Brain microvascular endothelial cell (primary cell): ENCODE measurements around the gene STEAP3.
"Not testable (repeated sequence)": the region's sequence is repeated elsewhere in the genome, so short reads cannot be mapped to it uniquely, and the experiment has no call there.

Source experiments
- DNase-seq: peaks from one replicate; pipeline ENCODE4 v3.0.0-alpha.2; 2020
- H3K27ac ChIP-seq: fragments of 250-450 bp; sonication (Bioruptor Pico); 2 replicates; pipeline ENCODE4 v1.5.1; 2020; ENCODE audit warnings: mild to moderate bottlenecking, moderate library complexity
- H3K27me3 ChIP-seq: fragments of 250-450 bp; sonication (Bioruptor Pico); replicated peaks from 2 replicates; pipeline ENCODE4 v1.5.1; 2020; ENCODE audit warnings: mild to moderate bottlenecking
- H3K36me3 ChIP-seq: fragments of 250-450 bp; sonication (Bioruptor Pico); replicated peaks from 2 replicates; pipeline ENCODE4 v1.5.1; 2020; ENCODE audit warnings: mild to moderate bottlenecking
- H3K4me3 ChIP-seq: 2 replicates; pipeline ENCODE4 v1.5.1; 2011; ENCODE audit warnings: low read depth, mild to moderate bottlenecking, control low read depth, low read length, moderate library complexity
- in situ Hi-C: cut with HindIII; loops from 2 replicates; pipeline ENCODE4 v1.10.0; 2017; ENCODE audit warnings: low sequenced_read_pairs, low pct_ligation_motif_present
- TF ChIP-seq, protein P1 (sequence below): IDR thresholded peaks from 2 replicates; pipeline ENCODE4 v1.5.1; 2011; ENCODE audit warnings: low read depth, mild to moderate bottlenecking, moderate library complexity, low read length, control low read depth, inconsistent platforms; ENCODE audit errors: missing control alignments

STEAP3 gene

GRCh38 chr2:119264781-119265692 is 41.4 kb downstream of the STEAP3 start:
- no peak overlapping the region for H3K4me3 ChIP-seq
- H3K36me3 ChIP-seq, result peaks cover 4% of the 10 kb centered on the region
- DNase-seq, result peak; percentile 54
- H3K27me3 ChIP-seq, result no peaks in the 10 kb centered on the region
- H3K27ac ChIP-seq, result no peak overlapping the region
- TF ChIP-seq, protein P1, sequence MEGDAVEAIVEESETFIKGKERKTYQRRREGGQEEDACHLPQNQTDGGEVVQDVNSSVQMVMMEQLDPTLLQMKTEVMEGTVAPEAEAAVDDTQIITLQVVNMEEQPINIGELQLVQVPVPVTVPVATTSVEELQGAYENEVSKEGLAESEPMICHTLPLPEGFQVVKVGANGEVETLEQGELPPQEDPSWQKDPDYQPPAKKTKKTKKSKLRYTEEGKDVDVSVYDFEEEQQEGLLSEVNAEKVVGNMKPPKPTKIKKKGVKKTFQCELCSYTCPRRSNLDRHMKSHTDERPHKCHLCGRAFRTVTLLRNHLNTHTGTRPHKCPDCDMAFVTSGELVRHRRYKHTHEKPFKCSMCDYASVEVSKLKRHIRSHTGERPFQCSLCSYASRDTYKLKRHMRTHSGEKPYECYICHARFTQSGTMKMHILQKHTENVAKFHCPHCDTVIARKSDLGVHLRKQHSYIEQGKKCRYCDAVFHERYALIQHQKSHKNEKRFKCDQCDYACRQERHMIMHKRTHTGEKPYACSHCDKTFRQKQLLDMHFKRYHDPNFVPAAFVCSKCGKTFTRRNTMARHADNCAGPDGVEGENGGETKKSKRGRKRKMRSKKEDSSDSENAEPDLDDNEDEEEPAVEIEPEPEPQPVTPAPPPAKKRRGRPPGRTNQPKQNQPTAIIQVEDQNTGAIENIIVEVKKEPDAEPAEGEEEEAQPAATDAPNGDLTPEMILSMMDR, result peak; percentile 89
- in situ Hi-C loops, result no loop called here

DNA sequence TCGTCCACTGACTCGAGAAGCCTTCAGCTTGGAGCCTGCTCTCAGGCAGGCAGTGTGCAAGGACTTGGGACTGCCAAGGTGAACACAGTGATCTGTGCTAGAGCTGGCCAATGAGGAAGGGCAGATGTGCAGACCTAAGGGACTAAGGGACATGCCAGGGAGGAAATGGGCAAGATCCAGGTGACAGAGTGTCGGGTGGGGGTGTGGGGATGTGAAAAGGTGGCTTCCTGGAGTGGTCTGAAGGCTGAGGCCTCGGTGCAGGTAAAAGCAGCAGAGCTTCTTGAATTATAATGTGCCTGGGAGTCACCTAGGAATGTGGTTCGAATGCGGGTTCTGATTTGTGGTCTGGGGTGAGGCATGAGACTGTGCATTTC is 42.0 kb downstream of the STEAP3 start:
- DNase-seq, result no peak
- H3K4me3 ChIP-seq, result no peak overlapping the region
- H3K27ac ChIP-seq, result no peak overlapping the region
- in situ Hi-C loops, result no loop called here
- H3K36me3 ChIP-seq, result peaks cover 4% of the 10 kb centered on the region
- H3K27me3 ChIP-seq, result no peaks in the 10 kb centered on the region
- TF ChIP-seq, protein P1, result no peak

GRCh38 chr2:119266091-119266589 is 42.5 kb downstream of the STEAP3 start:
- H3K27me3 ChIP-seq, result no peaks in the 10 kb centered on the region
- in situ Hi-C loops, result no loop called here
- no peak overlapping the region for H3K4me3 ChIP-seq
- no peak for DNase-seq
- H3K27ac ChIP-seq, result no peak overlapping the region
- TF ChIP-seq, protein P1, result no peak
- peaks cover 4% of the 10 kb centered on the region for H3K36me3 ChIP-seq

- no peaks in the 10 kb centered on the region for H3K27me3 ChIP-seq
- DNase-seq, result no peak
- in situ Hi-C loops, result no loop called here
- peaks cover 4% of the 10 kb centered on the region for H3K36me3 ChIP-seq
- TF ChIP-seq, protein P1, result no peak
- H3K27ac ChIP-seq, result no peak overlapping the region
- H3K4me3 ChIP-seq, result no peak overlapping the region
Observed at GRCh38 chr2:119267604-119268003, 44.0 kb downstream of the STEAP3 start.

DNA sequence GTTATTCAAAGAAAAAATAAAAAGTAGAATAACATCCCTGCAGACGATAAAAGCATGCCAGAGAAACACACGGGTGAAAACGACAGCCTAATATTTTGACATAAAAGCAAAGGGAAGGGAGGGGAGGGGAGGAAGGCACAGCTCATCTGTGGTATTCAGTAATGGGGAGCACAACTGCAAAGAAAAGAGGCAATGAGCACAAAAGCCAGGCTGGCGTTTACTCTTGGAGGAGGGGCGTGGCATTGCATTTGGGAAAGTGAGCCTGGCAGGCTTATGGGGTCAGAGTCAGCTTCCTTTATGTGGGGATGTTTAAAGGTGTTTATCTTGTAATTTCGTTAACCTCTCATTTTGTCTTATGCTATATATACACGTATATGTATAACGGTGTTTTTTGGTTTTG is 53.2 kb downstream of the STEAP3 start:
- no peak for DNase-seq
- TF ChIP-seq, protein P1, result no peak
- Histone ChIP-seq H3K27me3 (no peaks in the 10 kb centered on the region), H3K36me3 (no peaks in the 10 kb centered on the region), H3K4me3 (no peak overlapping the region), H3K27ac (no peak overlapping the region)
- in situ Hi-C loops, result no loop called here

DNA sequence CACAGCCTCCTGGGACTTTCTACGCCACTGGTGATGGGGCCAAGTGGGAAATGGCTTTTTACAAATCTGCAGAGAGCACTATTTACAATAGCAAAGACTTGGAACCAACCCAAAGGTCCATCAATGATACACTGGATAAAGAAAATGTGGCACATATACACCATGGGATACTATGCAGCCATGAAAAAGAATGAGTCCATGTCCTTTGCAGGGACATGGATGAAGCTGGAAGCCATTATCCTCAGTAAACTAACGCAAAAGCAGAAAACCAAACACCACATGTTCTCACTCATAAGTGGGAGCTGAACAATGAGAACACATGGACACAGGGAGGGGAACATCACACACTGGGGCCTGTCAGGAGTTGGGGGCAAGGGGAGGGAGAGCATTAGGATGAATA is 54.8 kb downstream of the STEAP3 start:
- in situ Hi-C loops, H3K27me3 ChIP-seq, H3K27ac ChIP-seq, H3K36me3 ChIP-seq, DNase-seq, H3K4me3 ChIP-seq: not testable (repeated sequence)
